Right cardiac atrium (tissue), 5 donors: ENCODE measurements around the gene PPP1R10. TPM values are rescaled to one million over a fixed set of nuclear protein-coding genes. Genes with fewer than 3 reads are reported as not detected.
A peak's percentile ranks its signal among the peaks of the same experiment; 100 is the strongest.
"Not testable (repeated sequence)": the region's sequence is repeated elsewhere in the genome, so short reads cannot be mapped to it uniquely, and the experiment has no call there.

Experiments
- ATAC-seq, 2 donors: fragments of 200-7000 bp; cut with Tn5 transposase; one replicate each; pipeline versions ENCODE4 v1.8.0 to v1.9.1; 2020; ENCODE audit warnings: moderate library complexity in 2 of 2, mild to moderate bottlenecking in 1 of 2
- DNase-seq, 3 donors: peaks; one replicate each; pipeline ENCODE4 v3.0.0-alpha.2; 2020
- H3K27ac ChIP-seq: one replicate; pipeline ENCODE4 v1.5.1; 2013; ENCODE audit warnings: mild to moderate bottlenecking, low read length, control low read depth, moderate library complexity
- H3K27me3 ChIP-seq: one replicate; pipeline ENCODE4 v1.6.1; 2013; ENCODE audit not compliant: control insufficient read depth, insufficient read depth
- H3K4me1 ChIP-seq: one replicate; pipeline ENCODE4 v1.6.1; 2013; ENCODE audit warnings: low read length; ENCODE audit not compliant: control insufficient read depth, insufficient read depth
- H3K4me3 ChIP-seq: one replicate; pipeline ENCODE4 v1.5.1; 2013; ENCODE audit warnings: low read length, control low read depth
- H3K9me3 ChIP-seq: one replicate; pipeline ENCODE4 v1.6.1; 2013; ENCODE audit warnings: low read length; ENCODE audit not compliant: control insufficient read depth
- WGBS: extraction: QIAGEN DNeasy Blood & Tissue Kit; methylation state at CpG from one replicate; pipeline ENCODE4 v1.1.7; 2013; 5-methylcytosine and 5-hydroxymethylcytosine counted together
- intact Hi-C, 4 donors: fragments of 100-400 bp; cut with DNase I; formaldehyde crosslinking; loops; one replicate each; pipeline versions ENCODE4 v1.11.0 to v1.14.0; 2022 to 2023
- long read RNA-seq, 4 donors: library from polyadenylated mRNA; unstranded; transcript quantifications; one replicate each; pipeline ENCODE4 v2.0.0, GENCODE V29; 2020 to 2021
- polyA plus RNA-seq: library from polyadenylated mRNA; stranded (reverse); fragments of 200-250 nt; gene quantifications from one replicate; pipeline ENCODE4 v1.2.3, GENCODE V29; 2013
- total RNA-seq, 4 donors: library from RNA; stranded (reverse); fragmentation: NEBNext Ultra II Directional; extraction: Animal tissue kit (Norgen Biotek cat#: 25700); gene quantifications; one replicate each; pipeline ENCODE4 v1.2.1, GENCODE V29; 2021
- donor health status: healthy with polysubstance abuse.
- donor health status: DM: no; HTN: yes; CAD: no.
- donor health status: DM: no; HTN: no; CAD: no.
- donor health status: DM: no; HTN: yes; CAD: no; lungs with severe emphysema.
- donor health status: DM: yes; HTN: yes; CAD: no.

PPP1R10 gene
- total RNA-seq: 10 to 100 TPM; 36.5 to 46.6 (median 43.4) TPM
- 16.0 TPM for polyA plus RNA-seq
- long read RNA-seq, donor 1, full-length matches to known transcripts: 1 of 21 reads
- long read RNA-seq, donor 1, partial matches to known transcripts: 17 of 21 reads
- long read RNA-seq, donor 1, other reads (novel, unspliced or antisense): 3 of 21 reads
- long read RNA-seq, donor 2, full-length matches to known transcripts: 1 of 7 reads
- long read RNA-seq, donor 2, partial matches to known transcripts: 6 of 7 reads
- long read RNA-seq, donor 2, other reads (novel, unspliced or antisense): 0 of 7 reads
- long read RNA-seq, donor 3, partial matches to known transcripts: 15 of 17 reads
- long read RNA-seq, donor 3, other reads (novel, unspliced or antisense): 2 of 17 reads
- long read RNA-seq, donor 4, full-length matches to known transcripts: 1 of 10 reads
- long read RNA-seq, donor 4, partial matches to known transcripts: 8 of 10 reads
- long read RNA-seq, donor 4, other reads (novel, unspliced or antisense): 1 of 10 reads

GRCh38 chr6:30616811-30617564 is at the start of gene PPP1R10:
Gene PPP1R10 (minus strand): TSS chr6:30617243. CDS start chr6:30609944, 7,299 bp downstream.
- ATAC-seq (peak; percentile 90 to 92), DNase-seq (peak; percentile 99)
- Histone ChIP-seq H3K4me1 (peaks cover 6% of the 10 kb centered on the region), H3K27ac (peak within 1 kb of the TSS; percentile 99), H3K4me3 (peak within 1 kb of the TSS; percentile 99), H3K9me3 (no peaks in the 10 kb centered on the region), H3K27me3 (no peaks in the 10 kb centered on the region)
- WGBS: under 1% methylated on average over 40 of the region's 40 CpGs
- intact Hi-C loops: no loop called here

GRCh38 chr6:30666300-30666699 is 49.3 kb upstream of the PPP1R10 start:
- H3K27me3 ChIP-seq, H3K4me3 ChIP-seq, DNase-seq, H3K4me1 ChIP-seq, H3K9me3 ChIP-seq, intact Hi-C loops, H3K27ac ChIP-seq, ATAC-seq: not testable (repeated sequence)
- WGBS: 88% methylated on average over 2 of the region's 2 CpGs

GRCh38 chr6:30664994-30665767 is 48.1 kb upstream of the PPP1R10 start:
- no peak overlapping the region for H3K4me3 ChIP-seq
- 89% methylated on average over 34 of the region's 34 CpGs for WGBS
- H3K9me3 ChIP-seq: no peaks in the 10 kb centered on the region
- no peak overlapping the region for H3K27ac ChIP-seq
- intact Hi-C loops: no loop called here
- ATAC-seq: no peak
- H3K4me1 ChIP-seq: no peaks in the 10 kb centered on the region
- H3K27me3 ChIP-seq: no peaks in the 10 kb centered on the region
- DNase-seq: no peak

DNA sequence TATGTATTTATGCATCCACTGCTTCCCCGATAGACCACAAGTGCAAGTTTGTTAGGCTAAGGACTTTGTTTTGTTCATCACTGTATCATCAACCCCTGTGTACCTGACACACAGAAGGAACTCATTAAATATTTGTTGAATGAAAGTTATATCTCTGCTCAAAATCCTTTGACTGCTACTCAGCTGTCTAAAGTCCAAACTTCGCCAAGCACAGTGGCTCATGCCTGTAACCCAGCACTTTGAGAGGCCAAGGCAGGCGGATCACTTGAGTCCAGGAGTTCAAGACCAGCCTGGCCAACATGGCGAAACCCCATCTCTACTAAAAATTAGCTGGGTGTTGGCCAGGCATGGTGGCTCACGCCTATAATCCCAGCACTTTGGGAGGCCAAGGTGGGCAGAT is 40.9 kb upstream of the PPP1R10 start:
- ATAC-seq, H3K9me3 ChIP-seq, H3K27me3 ChIP-seq, H3K4me1 ChIP-seq, H3K27ac ChIP-seq, H3K4me3 ChIP-seq, DNase-seq, intact Hi-C loops: not testable (repeated sequence)
- 92% methylated on average over 5 of the region's 5 CpGs for WGBS

- ATAC-seq: no peak
- intact Hi-C loops: no loop called here
Measured at GRCh38 chr6:30657454-30657853, 40.4 kb upstream of the PPP1R10 start.

GRCh38 chr6:30656513-30656912 is 39.5 kb upstream of the PPP1R10 start:
- intact Hi-C loops: no loop called here
- 69% methylated on average over 7 of the region's 7 CpGs for WGBS

More at GRCh38 chr6:30657454-30657853, 40.4 kb upstream of the PPP1R10 start:
- H3K27me3 ChIP-seq: no peaks in the 10 kb centered on the region
- no peak overlapping the region for H3K4me3 ChIP-seq
- H3K9me3 ChIP-seq: no peaks in the 10 kb centered on the region
- DNase-seq: no peak
- H3K27ac ChIP-seq: no peak overlapping the region
- no peaks in the 10 kb centered on the region for H3K4me1 ChIP-seq

DNA sequence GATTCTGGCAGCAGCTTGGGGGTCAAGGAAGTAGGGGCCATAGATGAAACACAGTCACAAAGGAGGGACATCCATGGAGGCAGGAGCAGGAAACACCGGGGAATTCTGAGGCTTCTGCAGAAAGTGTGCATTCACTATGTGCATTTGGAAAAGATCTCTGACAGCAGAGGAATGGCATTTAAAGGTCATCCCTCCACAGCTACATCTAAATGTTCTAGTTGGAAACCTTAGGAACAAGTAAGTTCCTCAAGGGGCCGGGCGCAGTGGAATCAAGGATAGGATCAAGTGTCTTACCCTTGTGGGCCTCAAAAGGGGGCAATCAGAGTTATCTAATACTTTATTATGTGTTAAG is 38.7 kb upstream of the PPP1R10 start:
- H3K4me1 ChIP-seq: no peaks in the 10 kb centered on the region
- no peak overlapping the region for H3K27ac ChIP-seq
- DNase-seq: no peak
- no peak overlapping the region for H3K4me3 ChIP-seq
- ATAC-seq: no peak
- no peaks in the 10 kb centered on the region for H3K27me3 ChIP-seq
- H3K9me3 ChIP-seq: no peaks in the 10 kb centered on the region
- intact Hi-C loops: no loop called here
- WGBS: 95% methylated on average over 3 of the region's 3 CpGs

More at GRCh38 chr6:30656513-30656912, 39.5 kb upstream of the PPP1R10 start:
- no peak overlapping the region for H3K27ac ChIP-seq
- no peaks in the 10 kb centered on the region for H3K4me1 ChIP-seq
- H3K27me3 ChIP-seq: no peaks in the 10 kb centered on the region
- DNase-seq: peak in 1 of 3 donors; percentile 60
- no peaks in the 10 kb centered on the region for H3K9me3 ChIP-seq
- ATAC-seq: no peak
- H3K4me3 ChIP-seq: no peak overlapping the region

GRCh38 chr6:30654798-30655742 is 38.0 kb upstream of the PPP1R10 start:
- ATAC-seq (no peak), DNase-seq (no peak)
- H3K9me3 ChIP-seq: no peaks in the 10 kb centered on the region
- no peak overlapping the region for H3K27ac ChIP-seq
- intact Hi-C loops: no loop called here
- H3K4me1 ChIP-seq: no peaks in the 10 kb centered on the region
- no peak overlapping the region for H3K4me3 ChIP-seq
- 87% methylated on average over 19 of the region's 19 CpGs for WGBS
- H3K27me3 ChIP-seq: no peaks in the 10 kb centered on the region

DNA sequence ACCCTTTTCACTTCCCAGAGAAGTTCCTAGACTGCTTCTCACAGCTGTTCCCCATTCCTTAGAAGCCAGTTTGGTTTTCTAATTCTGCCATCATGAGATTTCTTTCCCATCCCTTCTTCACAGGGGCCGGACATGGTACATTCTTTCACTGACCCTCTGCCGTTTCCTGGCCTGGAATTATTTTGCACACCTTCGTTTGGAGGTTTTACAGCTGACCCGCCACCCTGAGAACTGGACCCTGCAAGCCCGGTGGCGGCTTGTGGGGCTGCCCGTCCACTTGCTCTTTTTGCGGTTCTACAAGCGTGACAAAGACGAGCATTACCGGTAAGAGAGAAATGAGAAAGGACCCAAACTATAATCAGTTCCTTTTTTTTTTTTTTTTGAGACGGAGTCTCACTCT is 34.1 kb upstream of the PPP1R10 start:
- Histone ChIP-seq H3K27me3 (no peaks in the 10 kb centered on the region), H3K9me3 (no peaks in the 10 kb centered on the region), H3K27ac (no peak overlapping the region), H3K4me1 (no peaks in the 10 kb centered on the region), H3K4me3 (no peak overlapping the region)
- ATAC-seq: no peak
- 90% methylated on average over 12 of the region's 12 CpGs for WGBS
- no peak for DNase-seq
- intact Hi-C loops: no loop called here
